Astrocyte of the spinal cord (primary cell): ENCODE measurements around the gene SNX14.

Experiments
- DNase-seq: peaks from one replicate; pipeline ENCODE4 v3.0.0; 2011; ENCODE audit warnings: low read depth, low spot score
- H3K4me3 ChIP-seq: 2 replicates; pipeline ENCODE4 v1.5.1; 2011; ENCODE audit warnings: low read depth, mild to moderate bottlenecking, low read length, moderate library complexity
- in situ Hi-C: cut with HindIII; loops from 2 replicates; pipeline ENCODE4 v1.10.0; 2017; ENCODE audit warnings: low sequenced_read_pairs
- TF ChIP-seq, protein P1 (sequence below): IDR thresholded peaks from 2 replicates; pipeline ENCODE4 v1.5.1; 2012; ENCODE audit warnings: low read depth, mild to moderate bottlenecking, low read length, inconsistent platforms

SNX14 gene

GRCh38 chr6:85465762-85466161 lies 127.9 kb downstream of the SNX14 start:
- in situ Hi-C loops: no loop called here
- H3K4me3 ChIP-seq: no peak overlapping the region
- TF ChIP-seq, protein P1, sequence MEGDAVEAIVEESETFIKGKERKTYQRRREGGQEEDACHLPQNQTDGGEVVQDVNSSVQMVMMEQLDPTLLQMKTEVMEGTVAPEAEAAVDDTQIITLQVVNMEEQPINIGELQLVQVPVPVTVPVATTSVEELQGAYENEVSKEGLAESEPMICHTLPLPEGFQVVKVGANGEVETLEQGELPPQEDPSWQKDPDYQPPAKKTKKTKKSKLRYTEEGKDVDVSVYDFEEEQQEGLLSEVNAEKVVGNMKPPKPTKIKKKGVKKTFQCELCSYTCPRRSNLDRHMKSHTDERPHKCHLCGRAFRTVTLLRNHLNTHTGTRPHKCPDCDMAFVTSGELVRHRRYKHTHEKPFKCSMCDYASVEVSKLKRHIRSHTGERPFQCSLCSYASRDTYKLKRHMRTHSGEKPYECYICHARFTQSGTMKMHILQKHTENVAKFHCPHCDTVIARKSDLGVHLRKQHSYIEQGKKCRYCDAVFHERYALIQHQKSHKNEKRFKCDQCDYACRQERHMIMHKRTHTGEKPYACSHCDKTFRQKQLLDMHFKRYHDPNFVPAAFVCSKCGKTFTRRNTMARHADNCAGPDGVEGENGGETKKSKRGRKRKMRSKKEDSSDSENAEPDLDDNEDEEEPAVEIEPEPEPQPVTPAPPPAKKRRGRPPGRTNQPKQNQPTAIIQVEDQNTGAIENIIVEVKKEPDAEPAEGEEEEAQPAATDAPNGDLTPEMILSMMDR: no peak
- no peak for DNase-seq

- TF ChIP-seq, protein P1: no peak
- H3K4me3 ChIP-seq: no peak overlapping the region
- in situ Hi-C loops: no loop called here
- peak; percentile 92 for DNase-seq
These were observed 128.9 kb downstream of the SNX14 start for GRCh38 chr6:85464722-85465150.

- in situ Hi-C loops: no loop called here
- H3K4me3 ChIP-seq: no peak overlapping the region
- peak; percentile 99 for DNase-seq
- TF ChIP-seq, protein P1: no peak
These were observed 129.4 kb downstream of the SNX14 start for GRCh38 chr6:85464260-85464644.

DNA sequence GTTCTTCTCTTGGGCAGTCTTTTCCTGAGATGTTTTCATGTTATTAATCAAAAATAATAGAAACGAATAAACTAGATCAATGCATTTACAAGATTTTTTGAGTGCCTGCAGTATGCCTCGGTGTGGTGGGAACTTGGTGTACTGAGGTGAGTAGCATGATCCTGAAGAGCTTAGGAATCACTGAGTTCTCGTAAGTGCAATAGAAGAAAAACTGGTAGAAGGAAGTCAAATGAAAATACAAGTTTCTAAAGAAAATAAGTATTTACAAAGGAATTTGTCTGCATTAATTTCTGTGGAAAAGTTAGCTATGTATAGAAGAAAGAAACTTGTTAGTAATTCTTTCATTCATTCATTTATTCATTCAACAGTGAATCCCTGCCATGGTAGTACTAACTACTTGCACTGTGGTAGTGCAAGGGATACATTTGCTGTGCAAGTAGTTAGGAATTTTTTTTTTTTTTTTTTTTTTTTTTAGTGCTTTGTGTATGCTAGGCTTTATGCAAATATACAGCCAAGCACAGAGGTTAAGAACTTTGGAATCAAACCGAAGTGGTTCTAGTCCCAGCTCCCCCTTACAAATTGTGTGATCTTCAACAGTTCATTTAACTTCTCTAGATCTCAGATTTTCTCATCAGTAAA lies 129.9 kb downstream of the SNX14 start:
- DNase-seq: peak; percentile 62
- TF ChIP-seq, protein P1: no peak
- H3K4me3 ChIP-seq: no peak overlapping the region
- in situ Hi-C loops: no loop called here

DNA sequence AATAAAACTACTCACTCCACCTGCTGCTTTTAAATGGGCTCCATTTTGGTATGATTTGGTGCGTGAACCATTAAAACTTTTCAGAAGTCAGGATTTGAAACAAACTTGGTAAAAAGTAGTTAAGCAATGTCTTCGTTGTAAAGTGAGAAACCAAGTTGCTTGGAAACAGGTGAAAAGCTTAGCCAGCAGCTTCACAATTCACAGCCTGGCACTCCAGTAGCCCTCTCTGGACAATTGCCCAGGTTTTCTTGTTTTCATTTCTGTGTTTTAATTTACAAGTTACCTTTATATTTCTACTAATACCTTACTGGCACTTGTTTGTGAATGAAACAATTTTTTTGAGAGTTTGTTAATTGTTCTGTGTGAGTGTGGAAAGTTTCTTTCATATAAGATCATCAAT lies 131.0 kb downstream of the SNX14 start:
- no peak overlapping the region for H3K4me3 ChIP-seq
- in situ Hi-C loops: no loop called here
- TF ChIP-seq, protein P1: no peak
- no peak for DNase-seq

GRCh38 chr6:85461798-85462170 lies 131.9 kb downstream of the SNX14 start:
- in situ Hi-C loops: no loop called here
- DNase-seq: no peak
- TF ChIP-seq, protein P1: no peak
- H3K4me3 ChIP-seq: no peak overlapping the region
